Mesodermal cell (in vitro differentiated cells): ENCODE data around the gene CD37.

Experiments used
- H3K27ac ChIP-seq: 2 replicates; pipeline ENCODE4 v1.7.0; 2013; ENCODE audit warnings: mild to moderate bottlenecking, low read depth, low read length, moderate library complexity; ENCODE audit not compliant: severe bottlenecking
- H3K36me3 ChIP-seq: 2 replicates; pipeline ENCODE4 v1.7.1; 2013; ENCODE audit warnings: mild to moderate bottlenecking, low read length, moderate library complexity; ENCODE audit not compliant: control insufficient read depth, insufficient read depth
- H3K4me1 ChIP-seq: one replicate; pipeline ENCODE4 v1.7.1; 2013; ENCODE audit warnings: mild to moderate bottlenecking, low read length; ENCODE audit not compliant: insufficient read depth, control insufficient read depth, poor library complexity, severe bottlenecking
- H3K4me3 ChIP-seq: 2 replicates; pipeline ENCODE4 v1.7.0; 2013; ENCODE audit warnings: low read length, control low read depth, mild to moderate bottlenecking; ENCODE audit not compliant: insufficient read depth, poor library complexity, severe bottlenecking; ENCODE audit errors: extremely low read depth
- H3K9me3 ChIP-seq: 2 replicates; pipeline ENCODE4 v1.7.1; 2013; ENCODE audit warnings: mild to moderate bottlenecking, low read length, moderate library complexity; ENCODE audit not compliant: control insufficient read depth
- WGBS, 2 experiments: methylation state at CpG; one replicate each; pipeline ENCODE4 v1.1.5; 2013; ENCODE audit warnings: missing lambda C conversion rate in 2 of 2; ENCODE audit not compliant: insufficient coverage in 2 of 2; 5-methylcytosine and 5-hydroxymethylcytosine counted together

CD37 gene

DNA sequence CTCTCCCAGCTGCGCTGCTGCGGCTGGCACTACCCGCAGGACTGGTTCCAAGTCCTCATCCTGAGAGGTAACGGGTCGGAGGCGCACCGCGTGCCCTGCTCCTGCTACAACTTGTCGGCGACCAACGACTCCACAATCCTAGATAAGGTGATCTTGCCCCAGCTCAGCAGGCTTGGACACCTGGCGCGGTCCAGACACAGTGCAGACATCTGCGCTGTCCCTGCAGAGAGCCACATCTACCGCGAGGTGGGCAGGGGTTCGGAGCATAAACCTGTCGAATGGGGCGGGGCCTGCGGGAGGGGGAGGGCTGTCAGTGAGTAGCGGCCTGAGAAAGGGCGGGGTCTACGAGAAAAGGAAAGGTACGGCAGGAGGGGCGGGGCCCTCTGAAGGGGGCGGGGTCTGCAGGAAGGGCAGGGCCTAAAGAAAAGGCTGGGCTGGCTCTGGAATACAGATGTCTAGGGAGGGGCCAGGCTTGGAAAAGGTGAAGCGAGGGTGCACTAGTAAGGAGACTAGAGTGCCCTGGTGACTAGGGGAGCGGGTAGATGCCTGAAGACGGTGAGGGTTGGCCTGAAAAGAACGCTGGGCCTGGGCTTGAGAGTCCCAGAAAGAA is 3.6 kb downstream of the CD37 start:
- Histone ChIP-seq H3K4me3 (no peak overlapping the region), H3K36me3 (peaks cover 52% of the 10 kb centered on the region), H3K9me3 (no peaks in the 10 kb centered on the region), H3K27ac (peak overlapping the region; percentile 16), H3K4me1 (peaks cover under 1% of the 10 kb centered on the region)
- WGBS, 2 experiments = 8 to 14% methylated on average over 16 to 21 of the region's 30 CpGs

DNA sequence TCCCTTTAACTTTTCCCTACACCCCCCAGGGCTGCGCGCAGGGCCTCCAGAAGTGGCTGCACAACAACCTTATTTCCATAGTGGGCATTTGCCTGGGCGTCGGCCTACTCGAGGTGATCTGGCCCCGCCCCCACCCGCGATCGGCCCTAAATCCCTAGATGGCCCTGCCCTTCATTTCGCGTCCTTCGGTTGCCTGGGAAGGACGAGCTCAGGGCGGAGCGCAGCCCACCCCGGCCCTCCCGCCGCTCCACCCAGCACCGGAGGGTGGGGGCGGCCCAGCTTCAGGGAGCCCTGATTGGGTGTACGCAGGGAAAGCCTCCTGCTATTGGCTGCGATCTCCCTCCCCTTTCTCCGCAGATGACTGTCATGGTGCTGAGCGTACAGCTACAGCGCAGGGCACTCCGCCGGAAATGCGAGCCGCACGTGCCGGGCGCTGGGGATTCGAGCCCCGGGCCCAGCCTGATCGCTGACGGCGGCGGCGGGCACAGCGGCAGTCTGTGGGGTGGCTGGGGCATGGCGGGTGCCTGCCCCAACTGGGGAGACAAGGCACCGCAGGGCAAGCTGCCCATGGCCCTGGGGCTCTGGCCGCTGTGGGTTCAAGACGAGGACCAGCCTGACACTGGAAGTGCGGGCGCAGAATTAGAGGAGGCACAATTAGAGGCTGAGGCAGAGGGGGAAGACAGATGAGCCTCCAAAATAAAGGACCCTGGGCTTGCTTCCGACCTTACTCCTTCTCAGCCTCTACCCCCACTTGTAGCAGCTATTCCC is 4.3 kb downstream of the CD37 start:
- 17 to 20% methylated on average over 43 to 45 of the region's 47 CpGs for WGBS, 2 experiments
- Histone ChIP-seq H3K27ac (peak overlapping the region; percentile 16), H3K4me3 (no peak overlapping the region), H3K4me1 (no peaks in the 10 kb centered on the region), H3K36me3 (peaks cover 59% of the 10 kb centered on the region), H3K9me3 (no peaks in the 10 kb centered on the region)

DNA sequence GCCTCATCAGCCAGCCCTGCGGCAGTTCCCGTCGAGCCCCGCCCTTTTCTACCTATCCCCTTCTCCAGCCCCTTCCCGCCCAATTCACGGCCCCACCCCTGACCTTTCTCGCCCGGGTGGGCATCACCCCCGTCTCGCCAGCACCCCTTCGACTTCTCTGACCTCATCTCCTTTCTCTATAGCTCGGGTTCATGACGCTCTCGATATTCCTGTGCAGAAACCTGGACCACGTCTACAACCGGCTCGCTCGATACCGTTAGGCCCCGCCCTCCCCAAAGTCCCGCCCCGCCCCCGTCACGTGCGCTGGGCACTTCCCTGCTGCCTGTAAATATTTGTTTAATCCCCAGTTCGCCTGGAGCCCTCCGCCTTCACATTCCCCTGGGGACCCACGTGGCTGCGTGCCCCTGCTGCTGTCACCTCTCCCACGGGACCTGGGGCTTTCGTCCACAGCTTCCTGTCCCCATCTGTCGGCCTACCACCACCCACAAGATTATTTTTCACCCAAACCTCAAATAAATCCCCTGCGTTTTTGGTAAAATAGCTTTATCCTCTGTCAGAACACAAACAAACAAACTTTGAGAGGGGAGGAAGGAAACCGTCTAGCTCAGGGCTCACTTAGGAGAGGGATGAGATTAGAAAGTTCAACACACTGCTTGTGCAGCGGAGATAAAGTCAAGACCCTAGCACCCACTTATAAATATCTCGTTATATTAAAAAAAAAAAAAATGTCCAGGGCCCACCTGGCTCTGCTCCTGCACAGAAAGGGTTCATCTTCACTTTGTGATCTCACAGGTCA is 5.1 kb downstream of the CD37 start:
- WGBS, 2 experiments = 69 to 80% methylated on average over 24 to 31 of the region's 36 CpGs
- Histone ChIP-seq H3K4me3 (no peak overlapping the region), H3K9me3 (no peaks in the 10 kb centered on the region), H3K36me3 (peaks cover 65% of the 10 kb centered on the region), H3K4me1 (no peaks in the 10 kb centered on the region), H3K27ac (no peak overlapping the region)

DNA sequence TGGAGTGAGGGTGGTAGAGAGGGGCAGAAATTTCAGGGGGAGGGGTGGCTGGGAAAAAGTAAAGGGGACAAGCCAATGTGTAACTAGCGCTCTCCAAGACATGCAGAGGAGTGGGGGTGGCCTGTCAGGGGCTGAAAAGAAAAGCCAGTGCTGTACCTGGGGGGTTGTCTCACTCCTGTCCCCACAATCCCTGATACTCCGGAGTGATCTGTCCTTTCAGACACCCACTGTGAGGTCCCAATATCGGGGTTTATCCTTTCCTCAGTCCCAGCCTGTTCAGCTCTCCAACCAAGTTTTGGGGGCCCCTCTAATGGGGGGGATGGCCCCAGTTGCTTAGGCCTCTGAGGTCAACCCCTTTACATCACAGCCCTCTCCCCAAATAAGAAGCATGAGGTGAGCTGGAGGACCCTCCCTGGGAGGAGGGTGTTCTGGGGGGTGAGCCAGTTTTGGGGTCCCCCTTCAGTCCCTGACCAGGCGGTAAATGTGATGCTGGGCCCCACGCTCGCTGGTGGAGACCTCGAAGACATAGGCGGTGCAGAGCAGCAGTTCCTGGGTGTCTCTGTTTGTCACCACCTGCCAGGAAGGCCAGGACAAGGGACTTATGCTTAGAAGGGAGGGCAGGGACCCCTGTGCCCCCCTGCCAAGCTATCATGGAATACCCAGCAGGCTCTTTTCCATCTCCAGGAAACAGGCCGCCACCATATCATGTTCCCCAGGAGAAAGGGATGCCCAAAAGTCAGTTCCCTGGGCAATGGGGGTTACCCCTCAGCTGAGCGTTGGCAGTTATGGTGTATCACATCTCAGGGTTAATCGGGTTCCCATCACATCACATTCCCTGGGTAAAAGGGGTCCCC is 5.9 kb downstream of the CD37 start:
- H3K4me1 ChIP-seq = no peaks in the 10 kb centered on the region
- no peaks in the 10 kb centered on the region for H3K9me3 ChIP-seq
- H3K27ac ChIP-seq = no peak overlapping the region
- no peak overlapping the region for H3K4me3 ChIP-seq
- peaks cover 66% of the 10 kb centered on the region for H3K36me3 ChIP-seq
- 98 to 99% methylated on average over 9 to 10 of the region's 11 CpGs for WGBS, 2 experiments

DNA sequence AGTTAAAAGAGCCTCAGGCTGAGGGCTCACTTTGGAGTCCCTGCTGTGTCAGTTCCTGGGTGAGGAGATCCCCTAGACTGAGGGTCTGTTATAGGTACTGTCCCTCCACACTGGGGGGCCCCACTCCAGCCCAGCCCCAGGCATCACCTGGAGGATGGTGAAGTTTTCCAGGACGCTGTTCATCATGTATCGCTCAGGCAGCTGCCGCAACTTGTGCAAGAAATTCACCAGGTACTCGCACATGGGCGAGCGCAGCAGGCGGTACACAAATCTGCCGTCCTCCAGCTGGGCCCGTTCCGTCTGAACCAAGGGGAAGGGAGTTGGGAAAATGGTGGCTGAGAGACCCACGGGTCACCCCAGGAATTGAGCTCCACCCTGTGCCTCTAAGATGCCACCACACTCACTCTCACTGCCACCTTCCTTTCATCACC is 7.1 kb downstream of the CD37 start:
- no peak overlapping the region for H3K27ac ChIP-seq
- peaks cover 76% of the 10 kb centered on the region for H3K36me3 ChIP-seq
- H3K4me1 ChIP-seq = no peaks in the 10 kb centered on the region
- WGBS, 2 experiments = 93 to 100% methylated on average over 3 to 11 of the region's 11 CpGs
- no peak overlapping the region for H3K4me3 ChIP-seq
- no peaks in the 10 kb centered on the region for H3K9me3 ChIP-seq

DNA sequence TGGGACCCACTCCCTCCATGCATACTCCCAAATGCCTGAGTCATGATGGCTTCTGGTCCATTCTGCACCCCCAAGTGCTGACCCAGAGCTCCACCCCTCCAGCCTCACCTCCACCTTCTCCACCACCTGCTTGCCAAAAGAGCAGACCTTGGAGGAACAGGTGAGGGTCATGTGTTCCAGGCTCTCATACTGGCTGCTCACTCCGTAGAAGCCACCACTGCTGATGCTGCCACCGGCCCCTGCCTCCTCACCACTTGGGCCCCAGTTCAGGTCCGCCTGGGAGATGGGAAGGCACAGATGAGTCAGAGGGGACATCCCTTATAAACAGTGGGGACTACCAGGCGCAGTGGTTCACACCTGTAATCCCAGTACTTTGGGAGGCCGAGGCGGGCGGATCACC is 7.9 kb downstream of the CD37 start:
- Histone ChIP-seq H3K27ac (no peak overlapping the region), H3K4me1 (no peaks in the 10 kb centered on the region), H3K9me3 (no peaks in the 10 kb centered on the region), H3K36me3 (peaks cover 83% of the 10 kb centered on the region), H3K4me3 (no peak overlapping the region)
- 91 to 92% methylated on average over 3 to 5 of the region's 7 CpGs for WGBS, 2 experiments

DNA sequence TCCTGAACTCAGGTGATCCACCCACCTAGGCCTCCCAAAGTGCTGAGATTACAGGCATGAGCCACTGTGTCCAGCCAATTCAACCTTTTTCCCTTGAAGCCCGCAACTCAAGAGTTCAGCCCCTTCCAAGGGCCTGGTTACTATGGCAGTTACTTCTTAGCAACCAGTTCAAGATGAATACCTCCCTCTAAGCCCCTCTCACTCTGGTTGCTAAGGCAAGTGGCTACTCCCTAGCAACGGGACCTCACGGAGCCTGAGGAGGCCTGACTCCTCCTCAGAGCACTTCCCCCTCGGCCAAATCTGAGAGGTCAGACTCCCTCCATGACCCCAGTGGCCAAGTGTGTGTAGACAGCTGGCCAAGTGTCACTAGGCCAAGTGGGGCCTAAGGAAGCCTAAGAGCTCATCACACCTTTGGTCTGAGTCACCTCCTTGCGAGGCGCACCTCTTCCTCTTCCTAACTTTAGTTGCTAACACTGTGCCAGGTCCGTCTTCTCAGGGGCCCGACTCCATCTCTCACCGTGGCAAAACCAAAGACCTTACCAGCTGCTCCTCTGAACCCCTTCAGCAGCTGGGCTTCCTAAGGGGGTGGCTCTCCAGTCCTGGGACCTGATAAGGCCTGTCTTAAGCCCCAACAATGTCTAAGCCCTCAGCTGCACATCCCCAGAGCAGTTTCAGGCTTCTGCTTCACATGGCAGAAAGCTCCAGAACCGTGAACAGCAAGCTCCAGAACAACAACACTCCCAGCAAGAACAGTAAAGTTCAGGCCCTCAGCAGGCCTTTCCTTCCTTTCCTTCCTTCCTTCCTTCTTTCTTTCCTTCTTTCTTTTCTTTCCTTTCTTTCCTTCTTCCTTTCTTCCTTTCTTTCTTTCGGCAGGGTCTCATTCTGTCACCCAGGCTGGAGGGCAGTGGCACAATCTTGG is 9.6 kb downstream of the CD37 start:
- H3K36me3 ChIP-seq = peaks cover 98% of the 10 kb centered on the region
- WGBS, 2 experiments = 95 to 96% methylated on average over 11 of the region's 11 CpGs
- no peaks in the 10 kb centered on the region for H3K4me1 ChIP-seq

DNA sequence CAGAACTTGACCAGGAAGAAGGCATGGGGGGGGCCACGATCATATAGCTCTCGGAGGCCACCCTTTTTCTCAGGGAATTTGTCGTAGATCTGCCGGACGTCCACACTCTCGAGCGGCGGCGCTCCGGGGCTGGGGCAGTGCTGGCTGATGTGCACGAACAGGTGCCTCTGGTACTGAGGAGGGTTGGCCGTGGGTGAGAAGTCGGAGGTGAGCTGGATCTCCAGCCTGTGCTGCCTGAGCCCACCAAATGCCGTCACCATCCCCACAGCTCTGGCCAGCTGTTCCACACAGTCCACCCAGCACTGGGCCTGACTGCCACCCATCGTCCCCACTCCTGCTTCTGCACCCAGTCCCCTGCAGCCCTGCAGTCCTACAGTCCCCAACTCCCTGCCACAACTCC is 12.0 kb downstream of the CD37 start:
- 96 to 98% methylated on average over 12 to 15 of the region's 15 CpGs for WGBS, 2 experiments
- H3K4me3 ChIP-seq = no peak overlapping the region
- peaks cover 97% of the 10 kb centered on the region for H3K36me3 ChIP-seq
- no peaks in the 10 kb centered on the region for H3K9me3 ChIP-seq
- no peaks in the 10 kb centered on the region for H3K4me1 ChIP-seq
- H3K27ac ChIP-seq = no peak overlapping the region

More for the DNA sequence above, 9.6 kb downstream of the CD37 start:
- Histone ChIP-seq H3K27ac (no peak overlapping the region), H3K9me3 (no peaks in the 10 kb centered on the region), H3K4me3 (no peak overlapping the region)

DNA sequence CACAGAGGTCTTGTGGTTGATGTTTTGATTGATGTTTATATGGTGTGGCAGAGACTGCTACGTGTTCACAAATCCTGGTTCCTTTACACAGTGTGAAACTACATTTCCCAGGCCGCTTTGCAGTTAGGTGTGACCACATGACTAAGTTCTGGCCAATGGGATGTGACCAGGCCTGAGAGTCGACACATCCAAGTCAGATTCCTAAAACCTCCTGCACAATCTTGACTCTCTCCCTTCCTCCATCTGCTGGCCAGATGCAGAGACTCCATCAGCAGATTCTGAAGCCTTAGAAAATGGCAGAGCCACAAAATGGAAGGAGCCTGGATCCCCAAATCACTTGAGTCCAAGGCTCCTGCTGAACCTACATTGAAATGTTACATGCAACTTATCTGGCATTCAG is 12.6 kb downstream of the CD37 start:
- H3K27ac ChIP-seq = no peak overlapping the region
- no peaks in the 10 kb centered on the region for H3K4me1 ChIP-seq
- WGBS, 2 experiments = 80 to 100% methylated on average over 2 of the region's 3 CpGs
- no peaks in the 10 kb centered on the region for H3K9me3 ChIP-seq
- H3K4me3 ChIP-seq = no peak overlapping the region
- H3K36me3 ChIP-seq = peaks cover 97% of the 10 kb centered on the region
